HL-60 (cell line): Measurements from ENCODE around the gene HIPK4.

Source experiments
- GABPA ChIP-seq: IDR thresholded peaks from 2 replicates; pipeline ENCODE4 v1.6.1; 2012; ENCODE audit warnings: low read depth
- POLR2AphosphoS5 ChIP-seq: IDR thresholded peaks from 2 replicates; pipeline ENCODE4 v1.6.1; 2012; ENCODE audit warnings: low read depth
- TF ChIP-seq, protein P1 (sequence below): IDR thresholded peaks from one replicate; pipeline ENCODE4 v1.5.1; 2011; ENCODE audit warnings: low read length, control low read depth, inconsistent platforms; ENCODE audit not compliant: insufficient read depth

GRCh38 chr19:40423938-40424337, 34.0 kb upstream of the HIPK4 start:
- TF ChIP-seq POLR2AphosphoS5 (no peak), GABPA (no peak)
- TF ChIP-seq, protein P1, sequence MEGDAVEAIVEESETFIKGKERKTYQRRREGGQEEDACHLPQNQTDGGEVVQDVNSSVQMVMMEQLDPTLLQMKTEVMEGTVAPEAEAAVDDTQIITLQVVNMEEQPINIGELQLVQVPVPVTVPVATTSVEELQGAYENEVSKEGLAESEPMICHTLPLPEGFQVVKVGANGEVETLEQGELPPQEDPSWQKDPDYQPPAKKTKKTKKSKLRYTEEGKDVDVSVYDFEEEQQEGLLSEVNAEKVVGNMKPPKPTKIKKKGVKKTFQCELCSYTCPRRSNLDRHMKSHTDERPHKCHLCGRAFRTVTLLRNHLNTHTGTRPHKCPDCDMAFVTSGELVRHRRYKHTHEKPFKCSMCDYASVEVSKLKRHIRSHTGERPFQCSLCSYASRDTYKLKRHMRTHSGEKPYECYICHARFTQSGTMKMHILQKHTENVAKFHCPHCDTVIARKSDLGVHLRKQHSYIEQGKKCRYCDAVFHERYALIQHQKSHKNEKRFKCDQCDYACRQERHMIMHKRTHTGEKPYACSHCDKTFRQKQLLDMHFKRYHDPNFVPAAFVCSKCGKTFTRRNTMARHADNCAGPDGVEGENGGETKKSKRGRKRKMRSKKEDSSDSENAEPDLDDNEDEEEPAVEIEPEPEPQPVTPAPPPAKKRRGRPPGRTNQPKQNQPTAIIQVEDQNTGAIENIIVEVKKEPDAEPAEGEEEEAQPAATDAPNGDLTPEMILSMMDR, result no peak
